Thoracic aorta (tissue), 2 donors: Measurements from ENCODE around the gene PNKD. TPM values are rescaled to one million over a fixed set of nuclear protein-coding genes. Genes with fewer than 3 reads are reported as not detected.

ENCODE experiments used
- ATAC-seq: fragments of 150-250 bp; one replicate; pipeline ENCODE4 v1.8.0; 2017; ENCODE audit warnings: low read depth; ENCODE audit not compliant: insufficient number of reproducible peaks, low FRiP score
- DNase-seq: peaks from one replicate; pipeline ENCODE4 v3.0.0-alpha.2; 2020; ENCODE audit warnings: low spot score
- H3K27ac ChIP-seq, 2 donors: fragments of 200-600 bp; sonication (generic); 1 replicate in 1 of 2; 2 replicates in 1 of 2; pipeline ENCODE4 v1.5.1; 2016; ENCODE audit warnings: mild to moderate bottlenecking in 2 of 2, moderate library complexity in 2 of 2
- H3K27me3 ChIP-seq: fragments of 200-600 bp; sonication (generic); replicated peaks from 2 replicates; pipeline ENCODE4 v1.6.0; 2016; ENCODE audit warnings: mild to moderate bottlenecking; ENCODE audit not compliant: insufficient read depth
- H3K36me3 ChIP-seq: fragments of 200-600 bp; sonication (generic); one replicate; pipeline ENCODE4 v1.5.1; 2016
- H3K4me1 ChIP-seq, 2 donors: fragments of 200-600 bp; sonication (generic); 1 replicate in 1 of 2; 2 replicates in 1 of 2; pipeline versions ENCODE4 v1.5.1 to v1.6.0; 2016; ENCODE audit warnings: low read depth in 2 of 2, mild to moderate bottlenecking in 1 of 2; ENCODE audit not compliant: control insufficient read depth in 1 of 2
- H3K4me3 ChIP-seq: fragments of 200-600 bp; sonication (generic); 2 replicates; pipeline ENCODE4 v1.5.1; 2016; ENCODE audit warnings: mild to moderate bottlenecking
- H3K9me3 ChIP-seq: fragments of 200-600 bp; sonication (generic); 2 replicates; pipeline ENCODE4 v1.5.1; 2016
- total RNA-seq, 2 donors: library from RNA; depleted of rRNA; stranded (reverse); fragments of >200 nt; gene quantifications; one replicate each; pipeline versions ENCODE4 v1.1.0 to v1.2.3, GENCODE V29; 2016
- TF ChIP-seq, protein P1 (sequence below): fragments of 200-600 bp; sonication (generic); IDR thresholded peaks from one replicate; pipeline ENCODE4 v1.5.1; 2019; ENCODE audit warnings: antibody characterized with exemption

PNKD gene
- total RNA-seq, 2 donors from 2014 or later: 19.4 to 38.4 TPM

DNA sequence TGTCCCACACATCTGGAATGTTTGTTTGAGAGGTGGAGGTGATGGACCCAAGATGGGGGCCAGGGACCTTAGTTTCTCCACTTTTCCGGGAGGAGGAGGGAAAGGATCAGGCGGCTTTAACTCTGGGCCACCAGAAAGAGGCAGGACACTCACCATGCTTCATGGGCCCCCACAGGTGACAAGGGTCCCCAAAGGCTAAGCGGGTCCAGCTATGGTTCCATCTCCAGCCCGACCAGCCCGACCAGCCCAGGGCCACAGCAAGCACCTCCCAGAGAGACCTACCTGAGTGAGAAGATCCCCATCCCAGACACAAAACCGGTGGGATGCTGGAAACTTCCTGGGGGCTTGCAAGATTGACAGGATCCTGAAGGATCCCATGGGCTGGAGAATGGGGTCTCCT lies 112.5 kb downstream of the PNKD start:
- ATAC-seq (no peak), DNase-seq (no peak)
- Histone ChIP-seq H3K4me1 (peaks cover 0 to 9% of the 10 kb centered on the region in 2 donors), H3K9me3 (no peaks in the 10 kb centered on the region), H3K4me3 (peak overlapping the region; percentile 58), H3K36me3 (no peaks in the 10 kb centered on the region), H3K27ac (peak overlapping the region in 1 of 2 donors; percentile 56), H3K27me3 (no peaks in the 10 kb centered on the region)
- TF ChIP-seq, protein P1, sequence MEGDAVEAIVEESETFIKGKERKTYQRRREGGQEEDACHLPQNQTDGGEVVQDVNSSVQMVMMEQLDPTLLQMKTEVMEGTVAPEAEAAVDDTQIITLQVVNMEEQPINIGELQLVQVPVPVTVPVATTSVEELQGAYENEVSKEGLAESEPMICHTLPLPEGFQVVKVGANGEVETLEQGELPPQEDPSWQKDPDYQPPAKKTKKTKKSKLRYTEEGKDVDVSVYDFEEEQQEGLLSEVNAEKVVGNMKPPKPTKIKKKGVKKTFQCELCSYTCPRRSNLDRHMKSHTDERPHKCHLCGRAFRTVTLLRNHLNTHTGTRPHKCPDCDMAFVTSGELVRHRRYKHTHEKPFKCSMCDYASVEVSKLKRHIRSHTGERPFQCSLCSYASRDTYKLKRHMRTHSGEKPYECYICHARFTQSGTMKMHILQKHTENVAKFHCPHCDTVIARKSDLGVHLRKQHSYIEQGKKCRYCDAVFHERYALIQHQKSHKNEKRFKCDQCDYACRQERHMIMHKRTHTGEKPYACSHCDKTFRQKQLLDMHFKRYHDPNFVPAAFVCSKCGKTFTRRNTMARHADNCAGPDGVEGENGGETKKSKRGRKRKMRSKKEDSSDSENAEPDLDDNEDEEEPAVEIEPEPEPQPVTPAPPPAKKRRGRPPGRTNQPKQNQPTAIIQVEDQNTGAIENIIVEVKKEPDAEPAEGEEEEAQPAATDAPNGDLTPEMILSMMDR: no peak

DNA sequence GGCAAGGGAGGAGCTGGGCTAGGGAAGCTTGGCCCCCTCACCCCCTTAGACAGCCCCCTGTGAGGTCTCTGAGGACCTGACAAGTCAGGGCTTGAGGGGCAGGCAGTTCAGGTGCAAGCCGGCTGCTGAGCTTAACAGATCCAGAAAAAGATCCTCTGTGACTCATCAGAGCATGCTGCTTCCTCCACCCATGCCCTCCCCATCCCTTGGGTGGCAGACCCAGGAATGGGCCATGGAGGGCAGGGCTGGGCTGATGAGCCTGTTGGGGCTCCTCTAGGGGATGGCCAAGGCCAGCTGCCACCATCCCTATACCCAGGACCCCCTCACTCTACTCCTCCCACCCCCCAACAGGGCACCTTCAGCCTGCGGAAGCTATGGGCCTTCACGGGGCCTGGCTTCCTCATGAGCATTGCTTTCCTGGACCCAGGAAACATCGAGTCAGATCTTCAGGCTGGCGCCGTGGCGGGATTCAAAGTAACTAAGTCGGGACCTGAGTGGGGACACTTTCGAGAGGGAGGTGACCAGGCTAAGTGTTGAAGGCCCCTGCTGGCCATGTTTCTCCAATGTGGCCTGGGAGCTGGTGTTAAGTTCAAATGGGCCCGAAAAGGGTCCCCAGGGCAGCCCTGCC lies 113.7 kb downstream of the PNKD start:
- Histone ChIP-seq H3K27me3 (no peaks in the 10 kb centered on the region), H3K9me3 (no peaks in the 10 kb centered on the region), H3K4me3 (peak overlapping the region; percentile 58), H3K27ac (no peak overlapping the region), H3K4me1 (peaks cover 0 to 11% of the 10 kb centered on the region in 2 donors), H3K36me3 (no peaks in the 10 kb centered on the region)
- DNase-seq (no peak), ATAC-seq (no peak)
- TF ChIP-seq, protein P1: no peak

DNA sequence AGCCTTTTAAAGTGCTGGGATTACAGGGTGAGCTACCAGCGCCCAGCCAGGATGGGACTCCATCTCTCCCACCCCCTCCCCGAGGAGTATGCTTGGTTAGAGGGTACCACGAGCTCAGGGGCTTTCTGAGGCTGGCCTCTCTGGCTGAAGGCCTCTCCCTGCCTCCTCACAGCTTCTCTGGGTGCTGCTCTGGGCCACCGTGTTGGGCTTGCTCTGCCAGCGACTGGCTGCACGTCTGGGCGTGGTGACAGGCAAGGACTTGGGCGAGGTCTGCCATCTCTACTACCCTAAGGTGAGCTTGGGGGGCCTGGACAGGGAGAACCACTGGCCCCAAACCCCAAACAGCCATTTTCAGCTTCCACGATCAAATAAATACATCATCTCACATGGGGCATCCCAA lies 114.7 kb downstream of the PNKD start:
- TF ChIP-seq, protein P1: no peak
- Histone ChIP-seq H3K27me3 (no peaks in the 10 kb centered on the region), H3K27ac (no peak overlapping the region), H3K36me3 (no peaks in the 10 kb centered on the region), H3K4me3 (no peak overlapping the region), H3K9me3 (no peaks in the 10 kb centered on the region), H3K4me1 (peaks cover 0 to 11% of the 10 kb centered on the region in 2 donors)
- DNase-seq (no peak), ATAC-seq (no peak)

DNA sequence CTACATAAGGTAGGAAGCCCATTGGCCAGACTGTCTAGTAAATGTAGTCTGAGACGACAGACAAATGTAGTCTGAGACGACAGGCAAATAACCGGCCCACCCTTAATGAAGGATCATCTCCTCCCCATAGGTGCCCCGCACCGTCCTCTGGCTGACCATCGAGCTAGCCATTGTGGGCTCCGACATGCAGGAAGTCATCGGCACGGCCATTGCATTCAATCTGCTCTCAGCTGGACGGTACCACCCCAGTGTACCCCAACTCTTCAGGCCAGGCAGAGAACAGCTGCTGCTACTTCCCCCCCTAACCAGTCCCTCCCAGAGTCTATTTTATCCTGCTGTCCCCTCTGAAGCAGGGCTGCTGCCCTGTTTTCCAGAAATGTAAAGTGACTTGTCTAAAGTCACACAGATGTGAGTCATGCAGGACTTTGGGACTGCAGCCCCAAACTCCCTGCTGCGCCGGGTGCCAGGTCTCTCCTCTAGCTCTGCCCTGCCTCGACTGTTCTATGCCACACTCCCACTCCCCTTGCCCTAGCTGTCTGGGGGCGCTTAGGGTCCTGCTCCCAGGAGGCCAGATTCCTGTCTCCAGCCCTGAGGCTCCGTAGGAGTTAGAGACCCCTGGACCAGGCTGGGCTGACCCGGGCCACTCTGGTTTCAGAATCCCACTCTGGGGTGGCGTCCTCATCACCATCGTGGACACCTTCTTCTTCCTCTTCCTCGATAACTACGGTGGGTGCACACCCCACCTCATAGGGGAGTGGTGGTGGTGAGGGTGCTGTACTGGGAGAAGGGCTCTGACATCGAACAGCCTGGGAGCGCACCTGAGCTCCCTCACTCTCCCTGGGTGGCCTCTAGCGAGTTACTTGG lies 116.4 kb downstream of the PNKD start:
- Histone ChIP-seq H3K4me1 (peaks cover 0 to 11% of the 10 kb centered on the region in 2 donors), H3K36me3 (no peaks in the 10 kb centered on the region), H3K27me3 (no peaks in the 10 kb centered on the region), H3K27ac (no peak overlapping the region), H3K9me3 (no peaks in the 10 kb centered on the region), H3K4me3 (peak overlapping the region; percentile 54)
- TF ChIP-seq, protein P1: no peak
- no peak for DNase-seq
- no peak for ATAC-seq
